ENCODE results near the gene VGF.

VGF gene

DNA sequence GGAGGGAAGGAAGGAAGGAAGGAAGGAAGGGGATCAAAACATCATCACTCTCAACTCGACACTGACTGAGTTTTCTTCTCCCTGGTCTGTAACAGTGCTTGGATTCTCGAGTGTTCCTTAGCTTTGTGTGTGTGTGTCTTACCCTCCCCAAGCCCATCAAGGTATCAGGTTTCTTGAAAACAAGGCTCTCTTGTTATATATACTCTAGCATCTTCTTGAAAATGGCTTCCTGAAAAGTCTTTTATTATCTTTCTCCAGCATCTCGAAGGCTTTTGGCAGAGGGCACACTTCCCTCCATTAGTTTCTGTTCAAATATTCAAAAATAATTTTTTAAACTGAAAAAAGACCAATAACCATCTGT, 25.1 kb downstream of the VGF start:
- H4K8ac ChIP-seq (ENCODE audit: low read depth, low read length): no peak overlapping the region
- H3K79me2 ChIP-seq (ENCODE audit: control insufficient read depth, insufficient read depth, low read length): no peaks in the 10 kb centered on the region

DNA sequence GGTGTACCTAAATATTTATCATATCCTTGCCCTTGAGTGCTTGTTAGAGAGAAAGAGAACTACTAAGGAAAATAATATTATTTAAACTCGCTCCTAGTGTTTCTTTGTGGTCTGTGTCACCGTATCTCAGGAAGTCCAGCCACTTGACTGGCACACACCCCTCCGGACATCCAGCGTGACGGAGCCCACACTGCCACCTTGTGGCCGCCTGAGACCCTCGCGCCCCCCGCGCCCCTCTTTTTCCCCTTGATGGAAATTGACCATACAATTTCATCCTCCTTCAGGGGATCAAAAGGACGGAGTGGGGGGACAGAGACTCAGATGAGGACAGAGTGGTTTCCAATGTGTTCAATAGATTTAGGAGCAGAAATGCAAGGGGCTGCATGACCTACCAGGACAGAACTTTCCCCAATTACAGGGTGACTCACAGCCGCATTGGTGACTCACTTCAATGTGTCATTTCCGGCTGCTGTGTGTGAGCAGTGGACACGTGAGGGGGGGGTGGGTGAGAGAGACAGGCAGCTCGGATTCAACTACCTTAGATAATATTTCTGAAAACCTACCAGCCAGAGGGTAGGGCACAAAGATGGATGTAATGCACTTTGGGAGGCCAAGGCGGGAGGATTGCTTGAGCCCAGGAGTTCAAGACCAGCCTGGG, 27.0 kb downstream of the VGF start:
- H3K4me2 ChIP-seq (ENCODE audit: low read length): peak overlapping the region; percentile 21
- H3K79me1 ChIP-seq (ENCODE audit: low read length): no peaks in the 10 kb centered on the region
- no peak overlapping the region for H2BK5ac ChIP-seq (ENCODE audit: low read length)
- H4K8ac ChIP-seq (ENCODE audit: low read depth, low read length): no peak overlapping the region
- no peak overlapping the region for H2BK15ac ChIP-seq (replicated peaks; ENCODE audit: low read depth)
- H4K5ac ChIP-seq (ENCODE audit: low read length): no peak overlapping the region
- DNase-seq: peak; percentile 98
- H3K79me2 ChIP-seq (ENCODE audit: control insufficient read depth, insufficient read depth, low read length): no peaks in the 10 kb centered on the region
- H3K23ac ChIP-seq (ENCODE audit: low read length): no peak overlapping the region
- peak overlapping the region; percentile 82 for H3K56ac ChIP-seq (ENCODE audit: low read length)
- H2BK120ac ChIP-seq (ENCODE audit: low read depth, low read length): no peak overlapping the region
- H3K27me3 ChIP-seq (ENCODE audit: insufficient read depth, low read length, poor library complexity): no peaks in the 10 kb centered on the region
- no peak overlapping the region for H2AK5ac ChIP-seq (ENCODE audit: low read length)
- peak overlapping the region; percentile 52 for H3K9ac ChIP-seq (ENCODE audit: low read length)
- H3K36me3 ChIP-seq (ENCODE audit: control insufficient read depth, insufficient read depth, low read length): no peaks in the 10 kb centered on the region
- H3K4me3 ChIP-seq (ENCODE audit: low read length): no peak overlapping the region
- peak overlapping the region; percentile 6 for H3K27ac ChIP-seq (ENCODE audit: low read depth, low read length)
- H3K4me1 ChIP-seq (ENCODE audit: control insufficient read depth, low read depth, low read length): no peaks in the 10 kb centered on the region
- WGBS (ENCODE audit: extremely low coverage, insufficient coverage, low lambda C conversion rate): no CpG with 5 or more reads among the region's 16 CpGs
- H3K4ac ChIP-seq (ENCODE audit: low read depth, low read length): no peak overlapping the region
- no peak overlapping the region for H3K18ac ChIP-seq (ENCODE audit: low read length)

More for the DNA sequence above, 25.1 kb downstream of the VGF start:
- no peaks in the 10 kb centered on the region for H3K79me1 ChIP-seq (ENCODE audit: low read length)
- H3K4me1 ChIP-seq (ENCODE audit: control insufficient read depth, low read depth, low read length): no peaks in the 10 kb centered on the region
- no peak overlapping the region for H4K5ac ChIP-seq (ENCODE audit: low read length)
- H3K27me3 ChIP-seq (ENCODE audit: insufficient read depth, low read length, poor library complexity): no peaks in the 10 kb centered on the region
- no peaks in the 10 kb centered on the region for H3K36me3 ChIP-seq (ENCODE audit: control insufficient read depth, insufficient read depth, low read length)
- no peak overlapping the region for H3K4me3 ChIP-seq (ENCODE audit: low read length)
- H3K4me2 ChIP-seq (ENCODE audit: low read length): no peak overlapping the region
- H2AK5ac ChIP-seq (ENCODE audit: low read length): no peak overlapping the region
- H3K18ac ChIP-seq (ENCODE audit: low read length): no peak overlapping the region
- no peak overlapping the region for H3K27ac ChIP-seq (ENCODE audit: low read depth, low read length)
- H3K56ac ChIP-seq (ENCODE audit: low read length): no peak overlapping the region
- no peak overlapping the region for H3K9ac ChIP-seq (ENCODE audit: low read length)
- no peak overlapping the region for H2BK5ac ChIP-seq (ENCODE audit: low read length)
- no peak for DNase-seq
- no peak overlapping the region for H2BK120ac ChIP-seq (ENCODE audit: low read depth, low read length)
- no peak overlapping the region for H3K4ac ChIP-seq (ENCODE audit: low read depth, low read length)
- no CpG with 5 or more reads among the region's 3 CpGs for WGBS (ENCODE audit: extremely low coverage, insufficient coverage, low lambda C conversion rate)
- H2BK15ac ChIP-seq (replicated peaks; ENCODE audit: low read depth): no peak overlapping the region
- no peak overlapping the region for H3K23ac ChIP-seq (ENCODE audit: low read length)

DNA sequence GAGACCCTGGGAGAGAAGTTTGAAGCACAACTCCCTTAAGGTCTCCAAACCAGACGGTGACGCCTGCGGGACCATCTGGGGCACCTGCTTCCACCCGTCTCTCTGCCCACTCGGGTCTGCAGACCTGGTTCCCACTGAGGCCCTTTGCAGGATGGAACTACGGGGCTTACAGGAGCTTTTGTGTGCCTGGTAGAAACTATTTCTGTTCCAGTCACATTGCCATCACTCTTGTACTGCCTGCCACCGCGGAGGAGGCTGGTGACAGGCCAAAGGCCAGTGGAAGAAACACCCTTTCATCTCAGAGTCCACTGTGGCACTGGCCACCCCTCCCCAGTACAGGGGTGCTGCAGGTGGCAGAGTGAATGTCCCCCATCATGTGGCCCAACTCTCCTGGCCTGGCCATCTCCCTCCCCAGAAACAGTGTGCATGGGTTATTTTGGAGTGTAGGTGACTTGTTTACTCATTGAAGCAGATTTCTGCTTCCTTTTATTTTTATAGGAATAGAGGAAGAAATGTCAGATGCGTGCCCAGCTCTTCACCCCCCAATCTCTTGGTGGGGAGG, 27.6 kb downstream of the VGF start:
- Histone ChIP-seq H2BK15ac (replicated peaks; ENCODE audit: low read depth) (no peak overlapping the region), H3K36me3 (ENCODE audit: control insufficient read depth, insufficient read depth, low read length) (no peaks in the 10 kb centered on the region), H3K79me1 (ENCODE audit: low read length) (no peaks in the 10 kb centered on the region), H3K9ac (ENCODE audit: low read length) (no peak overlapping the region), H4K8ac (ENCODE audit: low read depth, low read length) (no peak overlapping the region), H3K4me2 (ENCODE audit: low read length) (no peak overlapping the region), H3K18ac (ENCODE audit: low read length) (no peak overlapping the region), H3K4ac (ENCODE audit: low read depth, low read length) (no peak overlapping the region), H3K56ac (ENCODE audit: low read length) (peak overlapping the region; percentile 22), H3K27ac (ENCODE audit: low read depth, low read length) (peak overlapping the region; percentile 6), H3K27me3 (ENCODE audit: insufficient read depth, low read length, poor library complexity) (no peaks in the 10 kb centered on the region), H4K5ac (ENCODE audit: low read length) (no peak overlapping the region), H3K4me3 (ENCODE audit: low read length) (no peak overlapping the region), H3K79me2 (ENCODE audit: control insufficient read depth, insufficient read depth, low read length) (no peaks in the 10 kb centered on the region), H2BK120ac (ENCODE audit: low read depth, low read length) (no peak overlapping the region), H2AK5ac (ENCODE audit: low read length) (no peak overlapping the region), H2BK5ac (ENCODE audit: low read length) (no peak overlapping the region), H3K4me1 (ENCODE audit: control insufficient read depth, low read depth, low read length) (no peaks in the 10 kb centered on the region), H3K23ac (ENCODE audit: low read length) (no peak overlapping the region)
- no peak for DNase-seq
- no CpG with 5 or more reads among the region's 9 CpGs for WGBS (ENCODE audit: extremely low coverage, insufficient coverage, low lambda C conversion rate)

DNA sequence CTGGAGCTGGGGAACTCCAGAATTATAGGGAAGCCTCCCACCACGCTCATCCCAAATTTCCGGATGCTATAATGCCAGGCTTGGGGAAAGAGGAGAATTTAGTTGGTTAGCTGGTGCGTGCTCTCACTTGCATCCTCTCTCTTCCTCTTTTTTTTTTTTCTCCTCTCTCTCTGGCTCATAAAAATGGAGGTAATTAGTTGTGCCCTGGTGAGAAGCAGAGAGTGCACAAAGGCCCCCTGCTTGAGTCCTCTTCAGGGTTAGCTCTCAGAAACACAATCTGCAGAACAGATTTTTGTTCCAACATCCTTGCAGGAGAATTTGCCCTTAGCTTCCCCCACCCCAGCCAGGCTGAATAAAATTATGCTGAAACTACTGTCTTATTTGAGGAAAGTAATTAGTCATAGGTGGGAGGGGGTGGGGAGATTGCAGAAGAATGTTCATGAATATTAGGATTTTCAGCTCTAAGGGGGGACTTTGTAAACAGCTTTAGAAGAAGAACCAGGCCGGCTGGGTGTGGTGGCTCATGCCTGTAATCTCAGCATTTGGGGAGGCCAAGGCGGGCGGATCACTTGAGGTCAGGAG, 30.9 kb downstream of the VGF start:
- peak overlapping the region; percentile 2 for H3K56ac ChIP-seq (ENCODE audit: low read length)
- no peak overlapping the region for H3K4me2 ChIP-seq (ENCODE audit: low read length)
- WGBS (ENCODE audit: extremely low coverage, insufficient coverage, low lambda C conversion rate): no CpG with 5 or more reads among the region's 6 CpGs
- no peaks in the 10 kb centered on the region for H3K4me1 ChIP-seq (ENCODE audit: control insufficient read depth, low read depth, low read length)
- H3K79me2 ChIP-seq (ENCODE audit: control insufficient read depth, insufficient read depth, low read length): no peaks in the 10 kb centered on the region
- no peak for DNase-seq
- no peak overlapping the region for H2AK5ac ChIP-seq (ENCODE audit: low read length)
- H3K9ac ChIP-seq (ENCODE audit: low read length): no peak overlapping the region
- no peak overlapping the region for H2BK5ac ChIP-seq (ENCODE audit: low read length)
- H4K5ac ChIP-seq (ENCODE audit: low read length): no peak overlapping the region
- no peaks in the 10 kb centered on the region for H3K79me1 ChIP-seq (ENCODE audit: low read length)
- H3K27me3 ChIP-seq (ENCODE audit: insufficient read depth, low read length, poor library complexity): no peaks in the 10 kb centered on the region
- H3K4ac ChIP-seq (ENCODE audit: low read depth, low read length): no peak overlapping the region
- no peak overlapping the region for H3K4me3 ChIP-seq (ENCODE audit: low read length)
- no peaks in the 10 kb centered on the region for H3K36me3 ChIP-seq (ENCODE audit: control insufficient read depth, insufficient read depth, low read length)
- H2BK15ac ChIP-seq (replicated peaks; ENCODE audit: low read depth): no peak overlapping the region
- no peak overlapping the region for H3K23ac ChIP-seq (ENCODE audit: low read length)
- H3K27ac ChIP-seq (ENCODE audit: low read depth, low read length): no peak overlapping the region
- no peak overlapping the region for H2BK120ac ChIP-seq (ENCODE audit: low read depth, low read length)
- no peak overlapping the region for H4K8ac ChIP-seq (ENCODE audit: low read depth, low read length)
- H3K18ac ChIP-seq (ENCODE audit: low read length): no peak overlapping the region

DNA sequence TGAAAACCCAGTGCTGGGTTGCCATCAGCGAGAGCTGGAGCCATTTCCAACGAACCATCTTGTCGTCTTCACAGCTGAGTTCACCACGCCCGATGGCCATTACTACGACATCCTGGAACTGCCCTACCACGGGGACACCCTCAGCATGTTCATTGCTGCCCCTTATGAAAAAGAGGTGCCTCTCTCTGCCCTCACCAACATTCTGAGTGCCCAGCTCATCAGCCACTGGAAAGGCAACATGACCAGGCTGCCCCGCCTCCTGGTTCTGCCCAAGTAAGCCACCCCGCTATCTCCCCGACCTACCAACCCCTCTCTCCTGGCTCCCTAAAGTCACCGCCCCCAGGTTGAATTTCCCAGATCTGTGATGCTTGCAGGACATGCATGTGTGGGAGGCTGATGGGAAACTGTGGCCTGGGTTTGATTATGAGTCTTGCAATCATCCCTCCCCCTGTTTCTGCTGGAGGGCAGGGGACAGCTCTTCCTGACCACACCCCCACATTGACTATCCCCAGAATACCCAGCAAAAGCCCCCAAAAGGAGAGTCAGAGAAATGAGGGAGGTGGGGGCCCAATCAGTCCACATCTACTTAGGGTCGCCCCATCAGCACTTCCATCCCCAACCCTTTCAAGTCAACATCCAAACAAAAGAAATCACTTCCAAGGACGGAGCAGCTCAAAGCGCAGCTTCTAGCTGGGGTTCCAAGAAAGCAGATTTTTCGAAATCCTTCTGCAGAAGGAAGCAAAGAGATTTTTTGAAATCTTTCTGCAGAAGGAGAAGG, 31.6 kb downstream of the VGF start:
- no peaks in the 10 kb centered on the region for H3K27me3 ChIP-seq (ENCODE audit: insufficient read depth, low read length, poor library complexity)
- no peak overlapping the region for H4K5ac ChIP-seq (ENCODE audit: low read length)
- H3K4ac ChIP-seq (ENCODE audit: low read depth, low read length): no peak overlapping the region
- no peaks in the 10 kb centered on the region for H3K36me3 ChIP-seq (ENCODE audit: control insufficient read depth, insufficient read depth, low read length)
- no peaks in the 10 kb centered on the region for H3K4me1 ChIP-seq (ENCODE audit: control insufficient read depth, low read depth, low read length)
- no peak overlapping the region for H2BK15ac ChIP-seq (replicated peaks; ENCODE audit: low read depth)
- no peaks in the 10 kb centered on the region for H3K79me2 ChIP-seq (ENCODE audit: control insufficient read depth, insufficient read depth, low read length)
- no peak overlapping the region for H3K18ac ChIP-seq (ENCODE audit: low read length)
- no peak overlapping the region for H2BK5ac ChIP-seq (ENCODE audit: low read length)
- H3K23ac ChIP-seq (ENCODE audit: low read length): no peak overlapping the region
- no peak overlapping the region for H3K27ac ChIP-seq (ENCODE audit: low read depth, low read length)
- H3K79me1 ChIP-seq (ENCODE audit: low read length): no peaks in the 10 kb centered on the region
- H3K9ac ChIP-seq (ENCODE audit: low read length): no peak overlapping the region
- DNase-seq: no peak
- H4K8ac ChIP-seq (ENCODE audit: low read depth, low read length): no peak overlapping the region
- no CpG with 5 or more reads among the region's 15 CpGs for WGBS (ENCODE audit: extremely low coverage, insufficient coverage, low lambda C conversion rate)
- no peak overlapping the region for H3K4me2 ChIP-seq (ENCODE audit: low read length)
- H3K4me3 ChIP-seq (ENCODE audit: low read length): no peak overlapping the region
- no peak overlapping the region for H2AK5ac ChIP-seq (ENCODE audit: low read length)
- no peak overlapping the region for H2BK120ac ChIP-seq (ENCODE audit: low read depth, low read length)
- H3K56ac ChIP-seq (ENCODE audit: low read length): peak overlapping the region; percentile 2

Measured in mesendoderm (in vitro differentiated cells).